Motor neuron (in vitro differentiated cells): Measurements from ENCODE around the gene ATG2A. TPM values are rescaled to one million over a fixed set of nuclear protein-coding genes. Genes with fewer than 3 reads are reported as not detected.
"Not testable (repeated sequence)": the region's sequence is repeated elsewhere in the genome, so short reads cannot be mapped to it uniquely, and the experiment has no call there.

Source experiments
- ATAC-seq, 8 experiments: fragments of 200-7000 bp; cut with Tn5 transposase; replicated peaks in 6 of 8; 2 replicates each; pipeline ENCODE4 v1.8.0; 2021; ENCODE audit warnings: mild to moderate bottlenecking in 8 of 8, moderate library complexity in 8 of 8
- H3K27ac ChIP-seq, 2 donors: fragments of 250-450 bp; sonication (Bioruptor Pico); 2 replicates each; pipeline ENCODE4 v1.9.0; 2021; ENCODE audit warnings: antibody characterized with exemption in 2 of 2, mild to moderate bottlenecking in 2 of 2, moderate library complexity in 1 of 2
- H3K4me1 ChIP-seq, 2 donors: fragments of 250-450 bp; sonication (Bioruptor Pico); replicated peaks in 1 of 2; 2 replicates each; pipeline ENCODE4 v1.6.1; 2021; ENCODE audit warnings: antibody characterized with exemption in 2 of 2, mild to moderate bottlenecking in 2 of 2, moderate library complexity in 1 of 2
- H3K4me3 ChIP-seq, 5 donors: fragments of 250-450 bp; sonication (Bioruptor Pico); 2 replicates each; pipeline ENCODE4 v1.9.0; 2021; ENCODE audit warnings: antibody characterized with exemption in 5 of 5, mild to moderate bottlenecking in 5 of 5, moderate library complexity in 4 of 5
- WGBS, 10 experiments: fragments of 450-650 bp; shearing (Covaris generic); methylation state at CpG; one replicate each; pipeline ENCODE4 v1.0.0; 2022; 5-methylcytosine and 5-hydroxymethylcytosine counted together
- in situ Hi-C, 9 experiments: fragments of 400-800 bp; cut with MboI; loops; one replicate each; pipeline ENCODE4 v1.15.0; 2021; ENCODE audit warnings: low sequenced_read_pairs in 9 of 9, low pct_unique_long_range_greater_than_20kb in 2 of 9; ENCODE audit not compliant: unreplicated experiment in 9 of 9
- total RNA-seq, 8 experiments: library from RNA; unstranded; fragments of 300-600 nt; gene quantifications; 2 replicates each; pipeline versions ENCODE4 v1.2.3 to v1.2.4, GENCODE V29; 2022

ATG2A gene
- total RNA-seq, 8 experiments from 2014 or later, result 4.9 to 37.2 (median 9.6) TPM

- 89 to 95% (median 94%) methylated on average over 3 to 11 of the region's 19 CpGs; no CpG with 5 or more reads in 6 of the 10 experiments for WGBS, 10 experiments
- Histone ChIP-seq H3K4me3 (no peak overlapping the region), H3K4me1 (no peaks in the 10 kb centered on the region), H3K27ac (no peak overlapping the region)
- no peak for ATAC-seq
- in situ Hi-C loops, result loop anchor here in 1 of 9 experiments (10.0 kb wide), 1 partner anchor 45 kb away; no protein-coding TSS in a partner anchor
These were observed 67.2 kb downstream of the ATG2A start for GRCh38 chr11:64849598-64850356.

DNA sequence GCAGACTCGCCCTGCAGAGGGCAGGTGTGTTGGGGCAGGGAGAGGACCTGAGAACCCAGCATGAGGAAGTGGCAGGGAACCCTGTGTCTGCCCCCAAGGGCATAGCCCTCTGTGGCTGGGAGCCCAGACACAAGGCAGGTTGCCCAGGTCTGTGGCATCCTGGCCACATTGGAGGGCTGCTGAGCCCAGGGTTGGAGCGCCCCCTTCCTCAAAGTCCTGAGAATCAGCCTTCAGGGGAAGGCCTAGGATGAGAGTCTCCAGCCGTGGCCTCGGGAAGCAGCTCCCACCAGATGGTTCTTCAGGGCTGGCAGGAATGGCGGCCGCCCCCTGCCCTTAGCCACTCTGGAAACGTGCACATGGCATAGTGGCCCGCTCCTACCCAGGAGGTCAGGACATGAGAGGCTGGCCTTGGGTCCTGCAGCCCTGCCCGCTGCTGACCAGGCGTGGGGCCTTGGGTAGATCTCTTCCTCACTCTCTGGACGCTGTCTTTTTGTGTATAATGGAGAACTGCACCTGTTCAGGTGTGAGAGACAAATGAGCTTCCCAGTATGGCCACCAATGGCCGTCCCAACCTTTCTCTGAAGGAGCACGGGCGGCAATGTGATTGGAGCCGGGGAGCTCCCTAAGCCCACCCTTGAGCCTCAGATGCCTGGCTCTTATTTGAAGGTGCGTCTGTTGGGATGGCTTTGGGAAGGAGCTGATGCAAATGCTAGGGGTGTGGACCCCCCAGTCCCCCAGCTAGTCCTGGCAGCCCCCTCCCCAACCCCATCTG lies 68.0 kb downstream of the ATG2A start:
- Histone ChIP-seq H3K4me3 (no peak overlapping the region), H3K4me1 (no peaks in the 10 kb centered on the region), H3K27ac (no peak overlapping the region)
- ATAC-seq, result no peak
- 40 to 100% (median 71%) methylated on average over 1 to 4 of the region's 16 CpGs; no CpG with 5 or more reads in 4 of the 10 experiments for WGBS, 10 experiments
- in situ Hi-C loops, result loop anchor here in 1 of 9 experiments (10.0 kb wide), 1 partner anchor 46 kb away; no protein-coding TSS in a partner anchor

- Histone ChIP-seq H3K4me3 (no peak overlapping the region), H3K27ac (no peak overlapping the region), H3K4me1 (no peaks in the 10 kb centered on the region)
- in situ Hi-C loops, result loop anchor here in 1 of 9 experiments (10.0 kb wide), 1 partner anchor 46 kb away; no protein-coding TSS in a partner anchor
- WGBS, 10 experiments, result 42 to 71% (median 63%) methylated on average over 2 to 3 of the region's 6 CpGs; no CpG with 5 or more reads in 6 of the 10 experiments
- ATAC-seq, result no peak
These were observed 68.7 kb downstream of the ATG2A start for GRCh38 chr11:64848214-64848825.

GRCh38 chr11:64846998-64847666 lies 69.9 kb downstream of the ATG2A start:
- in situ Hi-C loops, result loop anchor here in 1 of 9 experiments (10.0 kb wide), 1 partner anchor 48 kb away; no protein-coding TSS in a partner anchor
- H3K27ac ChIP-seq, result no peak overlapping the region

DNA sequence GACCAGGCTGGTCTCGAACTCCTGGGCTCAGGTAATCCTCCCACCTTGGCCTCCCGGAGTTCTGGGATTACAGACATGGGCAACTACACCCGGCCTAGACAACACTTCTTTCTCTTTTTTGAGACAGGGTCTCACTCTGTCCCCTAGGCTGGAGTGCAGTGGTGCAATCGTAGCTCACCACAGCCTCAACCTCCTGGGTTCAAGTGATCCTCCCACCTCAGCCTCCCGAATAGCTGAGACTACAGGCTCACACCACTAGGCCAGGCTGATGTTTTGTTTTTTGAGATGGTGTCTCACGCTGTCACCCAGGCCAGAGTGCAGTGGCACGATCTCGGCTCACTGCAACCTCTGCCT lies 71.3 kb downstream of the ATG2A start:
- not testable (repeated sequence) for H3K4me1 ChIP-seq, ATAC-seq, H3K27ac ChIP-seq, H3K4me3 ChIP-seq
- in situ Hi-C loops, result loop anchor here in 1 of 9 experiments (10.0 kb wide), 1 partner anchor 49 kb away; no protein-coding TSS in a partner anchor
- WGBS, 10 experiments, result 50 to 100% (median 94%) methylated on average over 1 to 5 of the region's 8 CpGs; no CpG with 5 or more reads in 2 of the 10 experiments

More at GRCh38 chr11:64846998-64847666, 69.9 kb downstream of the ATG2A start:
- Histone ChIP-seq H3K4me1 (peaks cover 0 to 9% of the 10 kb centered on the region in 2 donors), H3K4me3 (no peak overlapping the region)
- peak; percentile 54 to 87 (median 76) for ATAC-seq
- WGBS, 10 experiments, result 0 to 80% (median 58%) methylated on average over 1 to 5 of the region's 13 CpGs; no CpG with 5 or more reads in 4 of the 10 experiments

DNA sequence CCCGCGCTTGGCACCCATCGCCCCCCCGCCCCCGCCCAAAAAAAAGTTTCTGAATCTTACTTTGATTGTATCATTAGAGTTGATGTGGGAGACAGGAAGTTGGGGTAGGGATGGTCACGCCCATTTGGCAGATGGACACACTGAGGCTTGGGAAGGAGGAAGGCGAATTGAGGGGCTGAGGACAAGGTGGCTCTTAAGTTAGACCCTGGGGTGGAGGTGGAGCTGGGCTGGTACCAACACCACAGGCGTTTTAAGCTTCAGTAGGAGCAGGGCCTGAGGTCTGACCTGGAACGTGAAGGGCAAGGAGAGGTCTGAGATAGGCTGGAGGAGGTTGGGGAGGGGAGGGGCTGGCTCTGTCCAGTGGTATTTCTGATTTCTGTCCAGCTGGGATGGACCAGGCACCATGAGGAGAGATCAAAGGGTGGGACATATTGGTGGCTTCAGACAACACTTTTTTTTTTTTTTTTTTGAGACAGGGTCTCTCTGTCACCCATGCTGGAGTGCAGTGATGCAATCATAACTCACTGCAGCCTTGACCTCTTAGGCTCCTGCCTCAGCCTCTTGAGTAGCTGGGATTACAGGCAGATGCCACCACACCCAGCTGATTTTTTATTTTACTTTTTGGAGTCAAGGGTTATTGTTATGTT lies 71.8 kb downstream of the ATG2A start:
- Histone ChIP-seq H3K27ac (no peak overlapping the region), H3K4me3 (no peak overlapping the region), H3K4me1 (peaks cover 0 to 9% of the 10 kb centered on the region in 2 donors)
- ATAC-seq, result no peak
- WGBS, 10 experiments, result 0 to 83% (median 38%) methylated on average over 1 to 3 of the region's 9 CpGs; no CpG with 5 or more reads in 4 of the 10 experiments
- in situ Hi-C loops, result loop anchor here in 1 of 9 experiments (10.0 kb wide), 1 partner anchor 50 kb away; no protein-coding TSS in a partner anchor

Other genes with a start within 250 kb of the ATG2A start
- gene NRXN2, start 194.0 kb downstream of the ATG2A start, total RNA-seq, result 100 to 1,000 TPM in 3 of 8 experiments, 10 to 100 TPM in 2, 1 to 10 TPM in 2, under 1 TPM in 1; 0.51 to 120 (median 71.9) TPM
- 1 to 10 TPM in 7 of 8 experiments, under 1 TPM in 1; 0.63 to 5.5 (median 2.1) TPM for gene RASGRP2, start 173.1 kb downstream of the ATG2A start, total RNA-seq
- 10 to 100 TPM in 1 of 8 experiments, 1 to 10 TPM in 5, under 1 TPM in 2; 0.31 to 12.8 (median 2.2) TPM for gene PYGM, start 157.2 kb downstream of the ATG2A start, total RNA-seq
- 100 to 1,000 TPM in 4 of 8 experiments, 10 to 100 TPM in 4; 65.8 to 317 (median 98.9) TPM for gene SF1, start 138.7 kb downstream of the ATG2A start, total RNA-seq
- gene MAP4K2, start 114.0 kb downstream of the ATG2A start, total RNA-seq, result 10 to 100 TPM in 3 of 8 experiments, 1 to 10 TPM in 5; 3.0 to 15.7 (median 7.2) TPM
- gene MEN1, start 106.7 kb downstream of the ATG2A start, total RNA-seq, result 10 to 100 TPM; 12.8 to 28.2 (median 17.3) TPM
- 1 to 10 TPM in 1 of 8 experiments, under 1 TPM in 6, not detected in 1; 0.05 to 1.2 (median 0.22) TPM for gene CDC42BPG, start 72.6 kb downstream of the ATG2A start, total RNA-seq
- gene EHD1, start 38.6 kb downstream of the ATG2A start, total RNA-seq, result 10 to 100 TPM; 20.2 to 37.2 (median 30.6) TPM
- 10 to 100 TPM in 6 of 8 experiments, 1 to 10 TPM in 2; 8.4 to 48.7 (median 25.8) TPM for gene PPP2R5B, start 7.5 kb upstream of the ATG2A start, total RNA-seq
- gene GPHA2, start 18.7 kb upstream of the ATG2A start, total RNA-seq, result under 1 TPM in 3 of 8 experiments, not detected in 5; 0.16 to 0.93 (median 0.76) TPM
- gene MAJIN, start 54.9 kb upstream of the ATG2A start, total RNA-seq, result 1 to 10 TPM in 1 of 8 experiments, under 1 TPM in 3, not detected in 4; 0.11 to 1.8 (median 0.18) TPM
- gene BATF2, start 79.8 kb upstream of the ATG2A start, total RNA-seq, result 10 to 100 TPM in 1 of 8 experiments, 1 to 10 TPM in 4, under 1 TPM in 3; 0.22 to 15.8 (median 1.1) TPM
- 100 to 1,000 TPM; 103 to 151 (median 108) TPM for gene ARL2, start 97.0 kb upstream of the ATG2A start, total RNA-seq
- 10 to 100 TPM in 7 of 8 experiments, 1 to 10 TPM in 1; 8.5 to 27.1 (median 13.9) TPM for gene SNX15, start 110.2 kb upstream of the ATG2A start, total RNA-seq
- gene SAC3D1, start 124.0 kb upstream of the ATG2A start, total RNA-seq, result 10 to 100 TPM in 7 of 8 experiments, 1 to 10 TPM in 1; 8.9 to 18.2 (median 11.5) TPM
- 1 to 10 TPM in 2 of 8 experiments, under 1 TPM in 5, not detected in 1; 0.52 to 3.9 (median 0.93) TPM for gene NAALADL1, start 141.3 kb upstream of the ATG2A start, total RNA-seq
- 10 to 100 TPM in 3 of 8 experiments, 1 to 10 TPM in 4, under 1 TPM in 1; 0.97 to 25.2 (median 2.0) TPM for gene CDCA5, start 166.8 kb upstream of the ATG2A start, total RNA-seq
- gene ZFPL1, start 167.0 kb upstream of the ATG2A start, total RNA-seq, result 10 to 100 TPM; 33.2 to 95.4 (median 41.7) TPM
- 100 to 1,000 TPM in 3 of 8 experiments, 10 to 100 TPM in 5; 58.3 to 137 (median 89.5) TPM for gene VPS51, start 179.0 kb upstream of the ATG2A start, total RNA-seq
- 10 to 100 TPM; 31.4 to 86.3 (median 45.9) TPM for gene TM7SF2, start 194.7 kb upstream of the ATG2A start, total RNA-seq
- 10 to 100 TPM in 7 of 8 experiments, 1 to 10 TPM in 1; 8.4 to 18.4 (median 13.3) TPM for gene ZNHIT2, start 200.5 kb upstream of the ATG2A start, total RNA-seq
- 1,000 to 10,000 TPM in 7 of 8 experiments, 100 to 1,000 TPM in 1; 848 to 1,834 (median 1,237) TPM for gene FAU, start 204.9 kb upstream of the ATG2A start, total RNA-seq
- 10 to 100 TPM; 43.2 to 75.9 (median 52.0) TPM for gene MRPL49, start 205.1 kb upstream of the ATG2A start, total RNA-seq
- 10 to 100 TPM; 11.0 to 26.5 (median 18.1) TPM for gene SYVN1, start 217.3 kb upstream of the ATG2A start, total RNA-seq